Tibial nerve (tissue), 4 donors: ENCODE results near the gene FRMPD1.

ENCODE experiments used
- EP300 ChIP-seq, 2 donors: sonication (generic); formaldehyde crosslinking; IDR thresholded peaks; one replicate each; pipeline ENCODE4 v1.6.1; 2017; ENCODE audit warnings: antibody characterized with exemption in 2 of 2, mild to moderate bottlenecking in 1 of 2
- POLR2A ChIP-seq, 2 donors: fragments of 450-650 bp; IDR thresholded peaks; one replicate each; pipeline ENCODE4 v1.6.1; 2017; ENCODE audit warnings: antibody characterized with exemption in 2 of 2, mild to moderate bottlenecking in 2 of 2, moderate library complexity in 2 of 2
- TF ChIP-seq, protein P1 (sequence below), 5 experiments: fragments of 200-600 bp in 3 of 5; fragments of 450-650 bp in 2 of 5; sonication (generic) in 3 of 5; IDR thresholded peaks; one replicate each; pipeline ENCODE4 v1.5.1; 2016 to 2019; ENCODE audit warnings: antibody characterized with exemption in 5 of 5, mild to moderate bottlenecking in 3 of 5, moderate library complexity in 2 of 5

DNA sequence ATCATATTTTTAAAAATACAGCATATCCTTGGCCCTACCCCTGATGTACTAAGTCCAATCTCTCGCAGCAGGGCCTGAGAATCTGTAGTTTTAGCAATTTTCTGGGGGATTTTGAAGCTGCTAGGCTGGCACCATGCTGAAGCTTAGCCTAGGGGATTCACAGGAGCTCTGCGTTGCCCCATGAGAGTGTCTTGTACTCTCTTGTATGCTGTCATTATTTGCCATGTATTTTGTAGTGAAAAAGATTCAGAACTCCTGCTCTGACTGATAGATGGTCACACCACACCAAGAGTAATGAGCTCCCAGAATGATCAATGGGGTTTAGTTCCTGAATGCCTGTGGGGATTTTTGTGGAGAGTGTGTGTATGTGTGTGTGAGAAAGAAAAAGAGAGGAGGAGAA lies 82.2 kb downstream of the FRMPD1 start:
- TF ChIP-seq, protein P1, sequence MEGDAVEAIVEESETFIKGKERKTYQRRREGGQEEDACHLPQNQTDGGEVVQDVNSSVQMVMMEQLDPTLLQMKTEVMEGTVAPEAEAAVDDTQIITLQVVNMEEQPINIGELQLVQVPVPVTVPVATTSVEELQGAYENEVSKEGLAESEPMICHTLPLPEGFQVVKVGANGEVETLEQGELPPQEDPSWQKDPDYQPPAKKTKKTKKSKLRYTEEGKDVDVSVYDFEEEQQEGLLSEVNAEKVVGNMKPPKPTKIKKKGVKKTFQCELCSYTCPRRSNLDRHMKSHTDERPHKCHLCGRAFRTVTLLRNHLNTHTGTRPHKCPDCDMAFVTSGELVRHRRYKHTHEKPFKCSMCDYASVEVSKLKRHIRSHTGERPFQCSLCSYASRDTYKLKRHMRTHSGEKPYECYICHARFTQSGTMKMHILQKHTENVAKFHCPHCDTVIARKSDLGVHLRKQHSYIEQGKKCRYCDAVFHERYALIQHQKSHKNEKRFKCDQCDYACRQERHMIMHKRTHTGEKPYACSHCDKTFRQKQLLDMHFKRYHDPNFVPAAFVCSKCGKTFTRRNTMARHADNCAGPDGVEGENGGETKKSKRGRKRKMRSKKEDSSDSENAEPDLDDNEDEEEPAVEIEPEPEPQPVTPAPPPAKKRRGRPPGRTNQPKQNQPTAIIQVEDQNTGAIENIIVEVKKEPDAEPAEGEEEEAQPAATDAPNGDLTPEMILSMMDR (IDR thresholded peaks at IDR 0.05): no peak
- TF ChIP-seq POLR2A (IDR thresholded peaks at IDR 0.05) (no peak), EP300 (IDR thresholded peaks at IDR 0.05) (no peak)
